Neural cell (in vitro differentiated cells): Measurements from ENCODE around the gene UBN1. TPM values are rescaled to one million over a fixed set of nuclear protein-coding genes. Genes with fewer than 3 reads are reported as not detected.

Source experiments
- H2AFZ ChIP-seq: fragments of 200-600, 300-800 bp; sonication (generic), shearing (Covaris generic); 2 replicates; pipeline ENCODE4 v1.6.0; 2014; ENCODE audit warnings: low read depth, mild to moderate bottlenecking, antibody characterized with exemption, low read length, moderate library complexity
- H3F3A ChIP-seq: fragments of 200-600 bp; shearing (Covaris generic); 2 replicates; pipeline ENCODE4 v1.6.1; 2016; ENCODE audit warnings: mild to moderate bottlenecking, moderate library complexity, mixed read lengths, antibody characterized with exemption, low read length; ENCODE audit not compliant: insufficient read depth, poor library complexity, severe bottlenecking
- H3K27ac ChIP-seq: fragments of 200-600, 300-800 bp; sonication (generic), shearing (Covaris generic); 2 replicates; pipeline ENCODE4 v1.5.1; 2014; ENCODE audit warnings: mild to moderate bottlenecking, low read length, moderate library complexity
- H3K27me3 ChIP-seq: fragments of 300-800, 200-600 bp; sonication (generic), shearing (Covaris generic); 2 replicates; pipeline ENCODE4 v1.6.0; 2014; ENCODE audit warnings: mild to moderate bottlenecking, low read depth, low read length, moderate library complexity; ENCODE audit not compliant: insufficient read depth
- H3K36me3 ChIP-seq: fragments of 300-800, 200-600 bp; sonication (generic), shearing (Covaris generic); 2 replicates; pipeline ENCODE4 v1.5.1; 2014; ENCODE audit warnings: mild to moderate bottlenecking, antibody characterized with exemption, low read length, moderate library complexity; ENCODE audit not compliant: insufficient read depth
- H3K4me2 ChIP-seq: fragments of 300-800, 200-600 bp; sonication (generic), shearing (Covaris generic); 2 replicates; pipeline ENCODE4 v1.6.0; 2014; ENCODE audit warnings: mild to moderate bottlenecking, low read length
- H3K4me3 ChIP-seq: fragments of 300-800, 200-600 bp; sonication (generic), shearing (Covaris generic); 2 replicates; pipeline ENCODE4 v1.5.1; 2014; ENCODE audit warnings: mild to moderate bottlenecking, low read length, moderate library complexity
- H3K79me2 ChIP-seq: fragments of 200-600 bp; shearing (Covaris generic); replicated peaks from 2 replicates; pipeline ENCODE4 v1.6.0; 2014; ENCODE audit warnings: mild to moderate bottlenecking, low read length, moderate library complexity; ENCODE audit not compliant: insufficient read depth
- H3K9ac ChIP-seq: fragments of 300-800, 200-600 bp; sonication (generic), shearing (Covaris generic); 2 replicates; pipeline ENCODE4 v1.6.1; 2016; ENCODE audit warnings: mild to moderate bottlenecking, low read length, mixed read lengths
- H3K9me2 ChIP-seq: fragments of 200-600 bp; shearing (Covaris generic); 2 replicates; pipeline ENCODE4 v1.6.1; 2016; ENCODE audit warnings: mild to moderate bottlenecking, low read length, mixed read lengths; ENCODE audit not compliant: insufficient read depth
- H3K9me3 ChIP-seq: fragments of 200-600, 300-800 bp; sonication (generic), shearing (Covaris generic); 2 replicates; pipeline ENCODE4 v1.6.1; 2016; ENCODE audit warnings: mild to moderate bottlenecking, mixed run types, low read length, moderate library complexity, mixed read lengths
- H4K20me1 ChIP-seq: fragments of 200-600 bp; shearing (Covaris generic); 2 replicates; pipeline ENCODE4 v1.6.1; 2016; ENCODE audit warnings: mild to moderate bottlenecking, mixed run types; ENCODE audit not compliant: insufficient read depth
- EP300 ChIP-seq: fragments of 450-650 bp; conservative IDR thresholded peaks from 2 replicates; pipeline ENCODE4 v1.6.1; 2014; ENCODE audit warnings: antibody characterized with exemption, mild to moderate bottlenecking, moderate library complexity; ENCODE audit not compliant: poor library complexity, severe bottlenecking
- EZH2 ChIP-seq: fragments of 200-600, 300-800 bp; shearing (Covaris generic), sonication (generic); IDR thresholded peaks from 2 replicates; pipeline ENCODE4 v1.6.1; 2014; ENCODE audit warnings: antibody characterized with exemption, low read length, borderline replicate concordance, mild to moderate bottlenecking; ENCODE audit not compliant: insufficient read depth, poor library complexity, severe bottlenecking
- MXI1 ChIP-seq: fragments of 450-650 bp; conservative IDR thresholded peaks from 2 replicates; pipeline ENCODE4 v1.6.1; 2014; ENCODE audit warnings: antibody characterized with exemption, mild to moderate bottlenecking; ENCODE audit not compliant: poor library complexity, severe bottlenecking
- POLR2AphosphoS5 ChIP-seq: IDR thresholded peaks from 2 replicates; pipeline ENCODE4 v1.6.1; 2012
- RAD21 ChIP-seq: fragments of 450-650 bp; conservative IDR thresholded peaks from 2 replicates; pipeline ENCODE4 v1.6.1; 2014; ENCODE audit warnings: antibody characterized with exemption, mild to moderate bottlenecking, moderate library complexity
- SMC3 ChIP-seq: fragments of 450-650 bp; conservative IDR thresholded peaks from 2 replicates; pipeline ENCODE4 v1.6.1; 2014; ENCODE audit warnings: antibody characterized with exemption, mild to moderate bottlenecking, moderate library complexity; ENCODE audit not compliant: poor library complexity
- TAF1 ChIP-seq: IDR thresholded peaks from 2 replicates; pipeline ENCODE4 v1.6.1; 2012; ENCODE audit warnings: low read depth
- polyA plus RNA-seq: library from polyadenylated mRNA; depleted of rRNA; stranded (reverse); fragments of >200 nt; gene quantifications from 2 replicates; pipeline ENCODE4 v1.2.3, GENCODE V29; 2014
- TF ChIP-seq, protein P1 (sequence below): IDR thresholded peaks from 2 replicates; pipeline ENCODE4 v1.6.1; 2012; ENCODE audit warnings: borderline replicate concordance
- TF ChIP-seq, protein P2 (sequence below): fragments of 450-650 bp; IDR thresholded peaks from 2 replicates; pipeline ENCODE4 v1.5.1; 2014; ENCODE audit warnings: antibody characterized with exemption, mild to moderate bottlenecking, moderate library complexity; ENCODE audit not compliant: poor library complexity, severe bottlenecking

The UBN1 gene
- polyA plus RNA-seq, 1 donor from 2014 or later: 17.1 TPM

DNA sequence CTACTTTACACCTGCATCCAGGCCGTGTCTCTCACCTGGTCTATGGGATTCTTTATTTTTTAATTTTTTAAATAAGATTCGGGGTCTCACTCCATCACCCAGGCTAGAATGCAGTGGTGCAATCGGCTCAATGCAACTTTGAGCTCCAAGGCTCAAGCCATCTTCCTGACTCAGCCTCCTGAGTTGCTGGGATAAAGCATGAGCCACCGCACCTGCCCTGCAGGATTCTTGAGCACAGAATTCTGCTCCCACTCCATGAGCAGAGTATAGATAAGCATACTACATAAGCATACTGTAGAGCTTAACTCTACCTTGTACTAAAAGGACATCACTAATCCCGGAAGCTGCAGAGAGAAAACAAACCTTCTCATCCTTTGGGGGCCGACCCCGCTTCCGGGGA, 15.7 kb upstream of the UBN1 start:
- H3K9me2 ChIP-seq: no peaks in the 10 kb centered on the region
- no peak overlapping the region for H2AFZ ChIP-seq
- H3F3A ChIP-seq: no peaks in the 10 kb centered on the region

DNA sequence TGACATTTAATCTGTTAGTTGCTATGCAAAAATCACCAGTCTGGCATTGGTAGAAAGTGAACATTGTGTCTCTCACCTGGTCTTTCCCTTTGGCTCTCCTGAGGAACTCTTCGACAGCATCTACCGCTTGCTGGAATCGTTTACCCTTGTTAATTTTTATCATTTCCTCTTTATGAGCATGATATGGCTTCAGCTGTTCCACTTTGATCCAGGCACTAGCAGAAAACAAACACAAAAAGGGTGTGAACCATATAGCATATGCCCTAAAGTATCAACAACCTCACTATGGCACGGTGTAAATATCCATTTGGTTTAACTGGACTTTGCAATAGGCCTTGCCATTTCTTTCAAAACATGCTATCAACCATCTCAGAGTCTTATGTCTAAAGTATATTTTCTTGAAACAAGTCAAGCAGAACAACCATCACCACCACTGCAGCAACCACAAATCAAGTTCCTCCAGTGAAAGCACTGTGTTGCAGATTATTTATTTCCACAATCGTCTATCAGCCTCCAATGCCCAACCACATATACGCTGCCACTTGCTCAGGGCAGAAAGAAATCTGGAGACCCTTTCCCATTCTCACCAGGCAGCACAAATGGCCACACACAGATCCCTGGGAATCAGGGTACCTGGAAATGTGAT, 14.5 kb upstream of the UBN1 start:
- Histone ChIP-seq H3K36me3 (no peaks in the 10 kb centered on the region), H3K9me2 (no peaks in the 10 kb centered on the region), H3K79me2 (no peaks in the 10 kb centered on the region), H3K9me3 (no peaks in the 10 kb centered on the region), H3K9ac (no peak overlapping the region), H3F3A (no peaks in the 10 kb centered on the region), H3K4me2 (no peak overlapping the region), H3K27me3 (no peaks in the 10 kb centered on the region), H4K20me1 (no peaks in the 10 kb centered on the region), H3K27ac (no peak overlapping the region), H2AFZ (no peak overlapping the region), H3K4me3 (no peak overlapping the region)
- TF ChIP-seq, protein P1, sequence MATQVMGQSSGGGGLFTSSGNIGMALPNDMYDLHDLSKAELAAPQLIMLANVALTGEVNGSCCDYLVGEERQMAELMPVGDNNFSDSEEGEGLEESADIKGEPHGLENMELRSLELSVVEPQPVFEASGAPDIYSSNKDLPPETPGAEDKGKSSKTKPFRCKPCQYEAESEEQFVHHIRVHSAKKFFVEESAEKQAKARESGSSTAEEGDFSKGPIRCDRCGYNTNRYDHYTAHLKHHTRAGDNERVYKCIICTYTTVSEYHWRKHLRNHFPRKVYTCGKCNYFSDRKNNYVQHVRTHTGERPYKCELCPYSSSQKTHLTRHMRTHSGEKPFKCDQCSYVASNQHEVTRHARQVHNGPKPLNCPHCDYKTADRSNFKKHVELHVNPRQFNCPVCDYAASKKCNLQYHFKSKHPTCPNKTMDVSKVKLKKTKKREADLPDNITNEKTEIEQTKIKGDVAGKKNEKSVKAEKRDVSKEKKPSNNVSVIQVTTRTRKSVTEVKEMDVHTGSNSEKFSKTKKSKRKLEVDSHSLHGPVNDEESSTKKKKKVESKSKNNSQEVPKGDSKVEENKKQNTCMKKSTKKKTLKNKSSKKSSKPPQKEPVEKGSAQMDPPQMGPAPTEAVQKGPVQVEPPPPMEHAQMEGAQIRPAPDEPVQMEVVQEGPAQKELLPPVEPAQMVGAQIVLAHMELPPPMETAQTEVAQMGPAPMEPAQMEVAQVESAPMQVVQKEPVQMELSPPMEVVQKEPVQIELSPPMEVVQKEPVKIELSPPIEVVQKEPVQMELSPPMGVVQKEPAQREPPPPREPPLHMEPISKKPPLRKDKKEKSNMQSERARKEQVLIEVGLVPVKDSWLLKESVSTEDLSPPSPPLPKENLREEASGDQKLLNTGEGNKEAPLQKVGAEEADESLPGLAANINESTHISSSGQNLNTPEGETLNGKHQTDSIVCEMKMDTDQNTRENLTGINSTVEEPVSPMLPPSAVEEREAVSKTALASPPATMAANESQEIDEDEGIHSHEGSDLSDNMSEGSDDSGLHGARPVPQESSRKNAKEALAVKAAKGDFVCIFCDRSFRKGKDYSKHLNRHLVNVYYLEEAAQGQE: no peak
- TF ChIP-seq, protein P2, sequence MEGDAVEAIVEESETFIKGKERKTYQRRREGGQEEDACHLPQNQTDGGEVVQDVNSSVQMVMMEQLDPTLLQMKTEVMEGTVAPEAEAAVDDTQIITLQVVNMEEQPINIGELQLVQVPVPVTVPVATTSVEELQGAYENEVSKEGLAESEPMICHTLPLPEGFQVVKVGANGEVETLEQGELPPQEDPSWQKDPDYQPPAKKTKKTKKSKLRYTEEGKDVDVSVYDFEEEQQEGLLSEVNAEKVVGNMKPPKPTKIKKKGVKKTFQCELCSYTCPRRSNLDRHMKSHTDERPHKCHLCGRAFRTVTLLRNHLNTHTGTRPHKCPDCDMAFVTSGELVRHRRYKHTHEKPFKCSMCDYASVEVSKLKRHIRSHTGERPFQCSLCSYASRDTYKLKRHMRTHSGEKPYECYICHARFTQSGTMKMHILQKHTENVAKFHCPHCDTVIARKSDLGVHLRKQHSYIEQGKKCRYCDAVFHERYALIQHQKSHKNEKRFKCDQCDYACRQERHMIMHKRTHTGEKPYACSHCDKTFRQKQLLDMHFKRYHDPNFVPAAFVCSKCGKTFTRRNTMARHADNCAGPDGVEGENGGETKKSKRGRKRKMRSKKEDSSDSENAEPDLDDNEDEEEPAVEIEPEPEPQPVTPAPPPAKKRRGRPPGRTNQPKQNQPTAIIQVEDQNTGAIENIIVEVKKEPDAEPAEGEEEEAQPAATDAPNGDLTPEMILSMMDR: no peak
- TF ChIP-seq POLR2AphosphoS5 (no peak), SMC3 (no peak), MXI1 (no peak), RAD21 (no peak), EP300 (no peak), TAF1 (no peak), EZH2 (no peak)

More for the DNA sequence above, 15.7 kb upstream of the UBN1 start:
- Histone ChIP-seq H3K79me2 (no peaks in the 10 kb centered on the region), H3K9ac (no peak overlapping the region), H4K20me1 (no peaks in the 10 kb centered on the region), H3K4me2 (no peak overlapping the region), H3K36me3 (no peaks in the 10 kb centered on the region), H3K27me3 (no peaks in the 10 kb centered on the region), H3K27ac (no peak overlapping the region), H3K4me3 (no peak overlapping the region), H3K9me3 (no peaks in the 10 kb centered on the region)
- TF ChIP-seq EP300 (no peak), TAF1 (no peak), EZH2 (no peak)
